GM15510 (cell line): Measurements from ENCODE around the gene GPR37L1.

Experiments
- POLR2A ChIP-seq: IDR thresholded peaks from 3 replicates; pipeline ENCODE4 v1.6.1; 2011; ENCODE audit warnings: borderline replicate concordance; ENCODE audit not compliant: insufficient read length; ENCODE audit errors: extremely low read depth

The GPR37L1 gene

DNA sequence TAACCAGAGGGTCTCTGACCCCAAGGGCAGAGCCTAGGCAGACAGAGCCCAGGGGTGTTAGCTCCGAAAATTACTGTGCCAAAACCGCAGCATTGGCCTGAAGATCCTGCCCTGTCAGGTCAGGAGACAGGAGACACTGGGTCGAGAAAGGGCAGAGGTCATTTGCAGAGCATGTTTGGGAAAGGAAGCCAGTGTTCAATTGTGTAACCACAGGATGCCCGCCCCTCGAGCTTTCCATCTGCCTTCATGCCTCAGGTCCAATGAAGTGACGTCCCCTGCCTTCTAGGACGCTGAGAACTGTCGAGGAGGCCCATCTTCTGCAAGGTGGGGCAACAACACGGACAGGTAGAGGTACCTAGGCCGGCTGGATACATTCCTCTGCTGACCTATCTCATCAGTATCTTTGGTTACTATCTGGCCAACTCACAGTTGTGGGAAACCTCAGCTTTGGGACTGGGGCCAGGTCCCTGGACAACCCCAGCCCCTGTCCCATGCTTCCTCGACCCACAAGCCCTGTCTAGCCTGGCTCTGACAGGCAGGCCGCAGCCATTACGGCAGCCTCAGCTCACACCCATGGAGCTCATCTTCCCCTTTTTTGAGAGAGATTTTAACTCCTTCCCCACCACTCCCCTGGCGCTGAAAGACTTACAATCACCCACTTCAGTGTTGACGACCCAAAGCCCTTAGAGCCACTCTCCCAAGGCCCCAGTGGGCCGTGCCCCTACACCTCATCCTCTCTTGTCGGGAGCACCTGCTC is 20.5 kb downstream of the GPR37L1 start:
- no peak for TF ChIP-seq POLR2A

DNA sequence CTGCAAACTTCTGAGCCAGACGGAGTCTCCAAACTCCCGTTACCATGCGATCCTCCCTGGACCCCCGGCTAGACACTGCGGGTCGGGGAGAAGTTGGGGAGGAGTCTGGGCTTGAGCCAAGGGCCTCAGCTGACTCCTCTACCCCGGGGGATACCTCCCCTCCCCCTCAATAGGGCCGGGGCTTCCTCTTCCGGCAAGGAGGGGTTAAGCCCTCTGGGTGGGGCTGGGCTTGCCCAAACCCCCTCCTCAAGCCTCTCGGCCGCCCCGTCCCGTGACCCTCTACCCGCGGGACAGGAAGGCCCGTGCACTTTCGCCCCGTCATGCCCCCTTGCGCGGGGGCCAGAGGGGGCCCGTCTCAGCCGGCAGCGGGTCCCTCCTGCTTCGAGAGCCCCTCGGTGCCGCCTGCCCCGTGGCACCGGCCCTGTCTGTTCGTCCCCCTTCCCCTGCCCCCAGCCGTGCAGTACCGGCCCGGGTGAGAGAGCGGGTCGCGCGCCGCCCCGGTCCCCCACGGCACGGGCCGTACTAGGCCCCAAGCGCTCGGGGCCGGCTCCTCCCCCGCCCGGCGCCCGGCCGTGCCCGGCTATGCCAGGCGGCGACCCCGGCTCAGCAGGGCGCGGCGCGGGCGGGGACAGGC is 21.2 kb downstream of the GPR37L1 start:
- TF ChIP-seq POLR2A = peak; percentile 34

DNA sequence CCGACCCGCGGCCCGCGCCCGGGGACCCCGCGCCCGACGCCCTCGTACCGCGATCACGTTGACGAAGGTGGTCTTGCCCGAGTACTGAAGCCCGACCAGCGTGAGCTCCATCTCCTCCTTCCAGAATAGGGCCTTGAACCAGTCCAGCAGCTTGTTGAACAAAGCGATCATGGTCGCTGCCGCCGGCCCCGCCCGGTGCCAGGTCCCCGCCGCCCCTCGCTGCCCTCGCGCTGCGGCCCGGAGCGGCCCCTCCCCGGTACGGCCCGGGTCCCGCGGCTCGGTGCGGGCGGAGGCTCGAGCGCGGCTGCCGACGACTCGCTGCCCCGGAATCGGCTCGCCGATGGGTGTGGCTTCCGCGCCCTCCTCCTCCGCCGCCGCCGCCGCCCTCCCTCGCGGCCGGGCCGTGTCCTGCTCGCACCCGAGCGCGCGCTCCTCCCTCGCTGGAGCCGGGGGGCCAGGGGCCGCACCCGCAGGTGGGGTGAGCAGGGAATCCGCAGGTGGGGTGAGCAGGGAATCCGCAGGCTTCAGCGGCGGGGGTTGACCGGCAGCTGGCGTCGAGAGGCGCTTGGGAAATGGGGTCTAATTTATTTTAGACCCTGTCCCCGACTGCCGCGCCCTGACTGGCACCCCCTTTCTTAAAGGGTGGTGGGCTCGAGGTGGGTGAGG is 21.8 kb downstream of the GPR37L1 start, which contains the start of gene ARL8A:
Gene ARL8A, minus strand, starts transcription at position 336 of the 666 bp plus-strand sequence. Its CDS starts 165 bp downstream, at position 171.
- peak; percentile 62 for TF ChIP-seq POLR2A

GRCh38 chr1:202145068-202145743 is 22.5 kb downstream of the GPR37L1 start:
- TF ChIP-seq POLR2A = no peak

DNA sequence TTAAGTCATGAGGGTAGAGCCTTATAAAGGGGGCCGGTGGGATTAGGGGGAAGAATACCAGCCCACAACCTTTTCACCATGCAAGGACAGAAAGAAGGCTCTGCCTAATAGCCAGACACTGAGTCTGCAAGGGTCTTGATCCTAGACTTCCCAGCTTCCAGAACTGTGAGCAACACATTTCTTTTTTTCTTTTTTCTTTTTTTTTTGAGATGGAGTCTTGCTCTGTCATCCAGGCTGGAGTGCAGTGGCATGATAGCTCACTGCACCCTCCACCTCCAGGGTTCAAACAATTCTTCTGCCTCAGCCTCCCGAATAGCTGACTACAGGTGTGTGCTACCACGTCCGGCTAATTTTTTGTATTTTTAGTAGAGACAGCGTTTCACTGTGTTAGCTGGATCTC is 23.6 kb downstream of the GPR37L1 start:
- no peak for TF ChIP-seq POLR2A

DNA sequence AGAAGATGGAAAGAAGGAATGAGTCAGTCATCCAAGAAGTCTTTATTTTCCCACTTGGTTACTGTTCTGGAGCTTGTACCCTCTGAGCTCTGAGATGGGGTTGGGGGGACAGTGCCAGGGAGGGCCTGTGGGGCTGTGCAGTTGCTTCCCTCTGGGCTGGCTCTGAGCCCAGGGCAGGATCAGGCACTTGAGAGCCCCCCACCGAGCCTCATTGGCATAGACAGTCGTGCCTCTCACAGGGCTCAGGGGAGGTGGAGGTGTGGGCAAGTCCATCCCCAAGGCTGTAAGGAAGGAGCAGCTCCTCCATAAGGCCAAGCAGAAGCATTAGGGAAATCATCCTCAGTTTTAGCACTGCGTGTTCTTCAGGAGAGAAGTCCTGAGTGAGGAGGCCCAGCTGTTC is 24.3 kb downstream of the GPR37L1 start:
- no peak for TF ChIP-seq POLR2A

DNA sequence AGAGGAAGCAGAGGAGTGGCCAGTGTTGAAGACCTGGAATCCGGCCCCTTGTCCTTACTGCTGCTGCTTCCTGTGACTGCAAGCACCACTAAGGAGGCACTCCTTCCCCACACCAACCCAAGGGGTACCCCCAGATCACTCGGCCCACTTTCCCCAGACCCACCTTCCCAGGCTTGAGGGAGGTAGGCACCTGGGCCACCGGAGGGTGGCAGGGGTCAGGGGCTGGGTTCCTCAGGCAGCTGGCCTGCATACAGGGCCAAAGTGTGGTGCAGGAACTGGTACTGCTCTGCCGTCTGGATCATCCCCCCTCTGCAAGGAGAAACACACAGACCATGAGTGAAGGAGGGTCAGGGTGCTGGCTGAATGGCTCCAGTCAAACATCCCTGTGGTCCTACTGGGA is 25.7 kb downstream of the GPR37L1 start:
- TF ChIP-seq POLR2A = no peak

DNA sequence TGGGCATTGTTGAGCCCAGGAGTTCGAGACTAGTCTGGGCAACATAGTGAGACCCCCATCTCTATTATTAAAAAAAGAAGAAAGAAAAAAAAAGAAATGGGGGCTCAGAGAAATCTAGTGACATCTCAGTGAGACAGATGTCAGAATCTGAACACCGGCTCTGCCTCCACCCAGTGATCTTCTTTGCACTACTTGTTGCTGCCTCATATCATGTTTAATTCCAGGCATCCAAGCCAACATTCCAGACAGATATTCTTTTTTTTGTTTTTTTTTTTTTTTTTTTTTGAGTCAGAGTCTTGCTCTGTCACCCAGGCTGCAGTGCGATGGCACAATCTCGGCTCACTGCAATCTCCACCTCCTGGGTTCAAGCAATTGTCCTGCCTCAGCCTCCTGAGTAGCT is 26.8 kb downstream of the GPR37L1 start:
- TF ChIP-seq POLR2A = no peak

GRCh38 chr1:202150187-202150586 is 27.5 kb downstream of the GPR37L1 start:
- no peak for TF ChIP-seq POLR2A

DNA sequence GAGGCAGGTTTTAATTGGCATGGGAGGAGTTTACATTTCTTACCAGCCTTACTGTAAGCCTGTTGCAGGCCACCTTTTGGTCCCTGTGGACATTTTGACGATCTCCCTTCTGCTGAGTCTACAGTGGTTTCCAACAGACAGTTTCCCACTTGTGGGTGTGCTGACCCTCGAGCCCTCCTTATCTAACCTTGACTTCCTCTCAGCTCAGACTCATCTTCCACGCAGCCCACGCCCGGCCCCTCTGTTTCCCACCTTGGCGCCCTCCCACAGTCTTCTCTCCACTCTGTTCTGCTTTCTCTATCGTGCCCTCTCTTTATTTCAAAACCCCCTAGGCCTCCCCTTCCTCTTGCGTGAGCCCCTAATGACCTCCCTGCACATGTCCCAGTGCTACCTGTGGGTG is 27.9 kb downstream of the GPR37L1 start:
- TF ChIP-seq POLR2A = no peak

- no peak for TF ChIP-seq POLR2A
These were observed 28.3 kb downstream of the GPR37L1 start for GRCh38 chr1:202151045-202151444.

DNA sequence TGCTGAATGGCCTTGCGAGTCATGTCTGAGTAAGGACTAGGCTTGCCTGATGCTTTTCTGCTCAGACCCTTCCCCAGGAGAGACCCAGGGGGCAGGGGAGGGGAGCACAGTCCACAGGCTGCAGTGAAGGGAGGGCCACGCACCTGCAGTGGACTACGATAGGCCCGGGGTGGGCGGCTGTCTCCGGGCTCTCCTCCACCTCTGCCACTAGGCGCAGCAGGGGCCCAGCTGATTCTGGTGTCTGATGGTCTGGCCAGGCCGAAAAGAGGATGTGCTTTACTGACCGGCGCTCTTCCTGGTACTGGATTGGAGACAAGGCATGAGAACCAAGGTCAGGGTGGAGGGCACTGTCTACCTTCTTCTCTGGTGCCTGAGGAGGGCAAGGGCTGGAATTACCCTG is 29.7 kb downstream of the GPR37L1 start:
- TF ChIP-seq POLR2A = no peak

GRCh38 chr1:202153284-202153683 is 30.6 kb downstream of the GPR37L1 start:
- TF ChIP-seq POLR2A = no peak

DNA sequence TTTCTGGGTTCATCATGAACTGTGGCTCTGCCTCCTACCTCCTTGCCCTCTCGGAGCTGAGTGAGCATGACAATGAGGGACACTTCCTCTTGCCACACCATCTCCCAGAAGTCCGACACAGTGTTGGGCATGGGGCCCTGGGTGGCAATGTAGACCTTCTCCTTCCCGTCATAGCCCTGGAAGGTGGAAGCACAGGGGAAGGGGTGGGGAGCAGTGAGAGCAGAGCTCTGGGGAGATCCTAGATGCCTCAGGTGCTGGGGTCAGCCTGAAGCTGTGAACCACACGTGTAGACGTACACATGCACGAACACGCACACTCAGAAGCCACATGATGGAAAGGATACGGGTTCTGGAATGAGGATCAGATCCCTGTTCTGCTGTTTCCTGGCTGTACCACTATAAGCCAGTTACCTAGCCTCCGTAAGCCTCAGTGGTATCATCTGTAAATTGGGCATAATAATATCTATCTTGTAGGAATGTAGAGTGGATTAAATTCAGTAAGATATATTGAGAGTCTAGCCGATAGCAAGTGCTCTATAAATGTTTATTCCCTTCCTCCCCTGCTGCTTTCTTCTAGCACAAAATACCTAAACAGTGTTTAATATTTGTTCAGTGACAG is 31.5 kb downstream of the GPR37L1 start:
- no peak for TF ChIP-seq POLR2A
